Measurements from ENCODE around the gene PDE10A.

GRCh38 chr6:165674155-165675029 lies 11.4 kb upstream of the PDE10A start:
- TF ChIP-seq CTCF (IDR thresholded peaks at IDR 0.05) (no peak), POLR2AphosphoS5 (IDR thresholded peaks at IDR 0.05) (no peak)

Data from sigmoid colon (tissue), 4 donors.